HG03469 (cell line): ENCODE measurements around the gene SPATC1L.

ENCODE experiments used
- ATAC-seq: cut with Tn5 transposase; IDR thresholded peaks from one replicate; pipeline ENCODE4 v1.9.1; 2021; ENCODE audit warnings: mild to moderate bottlenecking, moderate library complexity, moderate number of reproducible peaks; ENCODE audit not compliant: unreplicated experiment

SPATC1L gene

GRCh38 chr21:46137908-46138307 is 46.4 kb downstream of the SPATC1L start:
- ATAC-seq = no peak

- ATAC-seq = no peak
Observed at GRCh38 chr21:46136739-46137349, 47.4 kb downstream of the SPATC1L start.

- ATAC-seq = no peak
Observed at GRCh38 chr21:46135782-46136395, 48.4 kb downstream of the SPATC1L start.

- ATAC-seq = no peak
Observed at GRCh38 chr21:46131838-46132651, 52.2 kb downstream of the SPATC1L start.

GRCh38 chr21:46131588-46131837 is 52.7 kb downstream of the SPATC1L start:
- ATAC-seq = no peak

GRCh38 chr21:46130831-46131587 is 53.2 kb downstream of the SPATC1L start:
- ATAC-seq = no peak

GRCh38 chr21:46129846-46130651 is 54.2 kb downstream of the SPATC1L start:
- ATAC-seq = no peak

GRCh38 chr21:46128933-46129571 is 55.2 kb downstream of the SPATC1L start:
- no peak for ATAC-seq

- no peak for ATAC-seq
Observed at GRCh38 chr21:46128106-46128932, 55.9 kb downstream of the SPATC1L start.

GRCh38 chr21:46127239-46128105 is 56.8 kb downstream of the SPATC1L start:
- no peak for ATAC-seq

- ATAC-seq = no peak
Observed at GRCh38 chr21:46126309-46127238, 57.7 kb downstream of the SPATC1L start.

- ATAC-seq = no peak
Observed at GRCh38 chr21:46125846-46126301, 58.4 kb downstream of the SPATC1L start.

GRCh38 chr21:46124926-46125845 is 59.1 kb downstream of the SPATC1L start:
- no peak for ATAC-seq

- ATAC-seq = no peak
Observed at GRCh38 chr21:46124083-46124925, 60.0 kb downstream of the SPATC1L start.
